GM19240 (cell line): Measurements from ENCODE around the gene SELENBP1.
"Not testable (repeated sequence)": the region's sequence is repeated elsewhere in the genome, so short reads cannot be mapped to it uniquely, and the experiment has no call there.

Experiments
- DNase-seq: peaks from one replicate; pipeline ENCODE4 v3.0.0; 2011; ENCODE audit warnings: low spot score; ENCODE audit not compliant: insufficient read length

Gene SELENBP1

GRCh38 chr1:151372058-151372934 is at the start of gene SELENBP1:
TSS of gene SELENBP1 (minus strand) at chr1:151372705. CDS start at chr1:151372641, 64 bp downstream.
- no peak for DNase-seq

DNA sequence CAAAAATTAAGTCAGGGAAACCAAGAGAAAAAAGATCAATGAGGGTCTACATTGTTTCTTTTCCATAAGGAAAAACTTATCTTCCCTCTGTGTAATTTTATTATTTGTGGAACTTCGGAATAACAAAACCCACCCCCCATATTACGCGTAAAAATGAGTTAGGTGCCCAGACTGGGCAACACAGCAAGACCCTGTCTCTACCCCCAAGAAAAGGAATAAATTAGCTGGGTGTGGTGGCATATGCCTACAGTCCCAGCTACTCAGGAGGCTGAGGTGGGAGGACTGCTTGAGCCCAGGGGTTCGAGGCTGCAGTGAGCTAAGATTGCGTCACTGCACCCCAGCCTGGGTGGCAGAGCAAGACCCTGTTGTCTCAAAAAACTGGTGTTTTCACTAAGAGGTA is 47.3 kb upstream of the SELENBP1 start:
- DNase-seq: no peak

- DNase-seq: no peak
Measured at GRCh38 chr1:151418081-151418480, 45.6 kb upstream of the SELENBP1 start.

GRCh38 chr1:151416231-151416630 is 43.7 kb upstream of the SELENBP1 start:
- no peak for DNase-seq

DNA sequence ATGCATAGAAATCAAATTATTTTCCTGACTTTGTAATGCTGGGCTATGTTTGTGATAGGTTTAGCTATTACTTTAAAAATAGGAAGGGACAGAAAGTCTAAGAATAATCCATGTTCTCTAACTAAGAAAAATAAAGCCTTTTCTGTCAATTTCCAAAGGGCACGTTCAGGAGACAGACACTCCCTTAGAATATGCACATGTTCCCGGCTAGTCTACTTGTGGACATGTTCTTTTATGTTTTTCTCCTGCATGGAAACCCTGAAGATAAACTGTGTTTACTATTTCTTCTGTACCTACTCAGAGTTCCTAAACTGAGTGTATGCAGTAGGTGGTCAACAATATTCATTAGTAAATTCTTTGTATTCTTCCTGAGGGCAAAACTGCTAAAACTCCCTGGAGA is 39.4 kb upstream of the SELENBP1 start:
- no peak for DNase-seq

DNA sequence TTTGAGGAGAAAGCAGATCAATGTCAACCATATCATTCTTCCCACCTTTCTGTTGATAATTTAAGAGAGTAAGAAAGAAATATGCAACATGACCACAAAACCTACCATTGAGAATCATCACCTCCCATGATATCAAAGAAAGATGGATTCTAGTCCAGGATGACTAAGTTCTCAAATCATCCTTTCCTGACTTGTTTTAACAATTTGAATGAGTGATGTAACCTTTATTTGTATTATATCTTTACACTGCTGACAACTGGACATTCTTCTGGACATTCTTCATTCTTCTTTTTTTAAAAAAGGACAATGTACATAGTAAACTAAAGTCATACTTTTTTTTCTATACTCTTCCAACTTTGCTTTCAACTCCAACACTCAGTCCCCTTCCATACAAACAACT is 36.4 kb upstream of the SELENBP1 start:
- no peak for DNase-seq

- no peak for DNase-seq
Measured at GRCh38 chr1:151407304-151407703, 34.8 kb upstream of the SELENBP1 start.

DNA sequence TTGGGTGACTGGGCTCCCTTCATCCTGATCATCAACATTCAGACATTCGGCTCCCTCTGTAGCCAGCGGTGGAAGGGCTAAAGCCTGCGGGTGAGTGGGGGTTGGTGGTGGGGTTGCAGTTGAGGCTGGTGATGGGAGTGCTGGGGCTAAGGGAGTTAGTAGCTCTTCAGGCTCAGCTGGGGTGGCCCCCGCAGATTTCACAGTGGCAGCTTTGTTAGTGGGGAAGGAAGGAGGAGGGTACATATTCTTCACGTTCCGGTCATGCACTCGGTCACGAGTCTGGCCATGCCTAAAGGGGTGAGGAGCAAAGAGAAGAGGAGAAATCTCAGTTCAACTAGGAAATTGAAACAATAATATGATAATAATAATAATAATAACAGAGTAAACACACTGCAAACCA is 33.7 kb upstream of the SELENBP1 start:
- no peak for DNase-seq

GRCh38 chr1:151405187-151405951 is 32.9 kb upstream of the SELENBP1 start:
- no peak for DNase-seq

- no peak for DNase-seq
Measured at GRCh38 chr1:151403612-151404011, 31.1 kb upstream of the SELENBP1 start.

- no peak for DNase-seq
Measured at GRCh38 chr1:151402764-151403163, 30.3 kb upstream of the SELENBP1 start.

GRCh38 chr1:151401860-151402259 is 29.4 kb upstream of the SELENBP1 start:
- no peak for DNase-seq

- no peak for DNase-seq
Measured at GRCh38 chr1:151401125-151401788, 28.8 kb upstream of the SELENBP1 start.

DNA sequence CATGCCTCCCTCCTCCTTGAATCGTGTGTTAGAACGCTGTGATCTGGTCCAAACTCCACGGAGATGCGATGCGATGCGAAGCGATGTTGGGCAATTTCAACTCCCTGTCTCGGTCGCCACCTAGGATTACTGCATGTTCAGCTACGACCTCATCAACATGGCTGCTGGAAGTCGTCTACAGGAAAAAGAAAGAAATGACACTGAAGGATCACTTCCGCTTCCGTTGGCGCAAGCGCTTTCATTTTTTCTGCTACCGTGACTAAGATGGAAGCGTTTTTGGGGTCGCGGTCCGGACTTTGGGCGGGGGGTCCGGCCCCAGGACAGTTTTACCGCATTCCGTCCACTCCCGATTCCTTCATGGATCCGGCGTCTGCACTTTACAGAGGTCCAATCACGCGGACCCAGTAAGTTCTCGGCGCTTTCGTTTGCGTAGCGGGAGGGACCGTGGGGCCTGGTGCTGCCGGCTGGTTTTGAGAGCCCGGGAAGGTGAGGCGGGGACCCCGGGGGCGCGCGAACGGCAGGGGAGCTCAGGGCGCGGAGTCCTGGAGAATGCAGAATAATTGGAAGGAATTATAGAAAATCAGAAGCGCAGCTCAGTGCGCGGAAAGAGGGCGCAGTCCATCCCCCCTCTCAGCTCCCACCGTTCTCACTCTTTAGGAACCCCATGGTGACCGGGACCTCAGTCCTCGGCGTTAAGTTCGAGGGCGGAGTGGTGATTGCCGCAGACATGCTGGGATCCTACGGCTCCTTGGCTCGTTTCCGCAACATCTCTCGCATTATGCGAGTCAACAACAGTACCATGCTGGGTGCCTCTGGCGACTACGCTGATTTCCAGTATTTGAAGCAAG is 27.0 kb upstream of the SELENBP1 start, which contains the start of gene PSMB4:
Gene PSMB4, plus strand, starts transcription at position 250 of the 848 bp plus-strand sequence. Its CDS starts 15 bp downstream, at position 265.
- DNase-seq: peak; percentile 54

- DNase-seq: not testable (repeated sequence)
Measured at GRCh38 chr1:151396265-151396664, 23.8 kb upstream of the SELENBP1 start.

- DNase-seq: no peak
Measured at GRCh38 chr1:151393583-151393982, 21.1 kb upstream of the SELENBP1 start.

DNA sequence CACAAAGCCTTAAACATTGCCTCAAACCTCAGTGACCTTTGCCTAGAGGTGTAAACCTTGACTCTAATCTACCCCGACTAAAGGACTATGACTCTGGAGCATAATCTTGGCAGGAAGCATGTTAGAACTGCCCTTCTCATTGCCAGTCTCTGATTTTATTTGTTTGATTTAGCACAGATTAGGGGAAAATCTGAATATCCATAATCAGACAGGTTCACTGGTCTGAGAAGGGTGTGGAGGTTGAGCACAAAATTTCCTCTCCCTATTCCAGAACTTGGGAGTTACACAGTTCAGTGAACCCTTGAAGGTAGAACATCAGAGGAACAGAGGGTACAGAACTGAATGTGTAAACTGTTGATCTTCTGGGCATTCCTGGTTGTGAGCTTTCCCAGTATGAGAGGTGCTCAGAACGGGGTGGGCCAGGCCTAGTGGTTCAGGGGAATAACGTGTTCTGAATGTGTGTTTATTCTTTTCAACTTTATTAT is 18.6 kb upstream of the SELENBP1 start:
- DNase-seq: no peak

GRCh38 chr1:151390221-151391078 is 17.9 kb upstream of the SELENBP1 start:
- not testable (repeated sequence) for DNase-seq

GRCh38 chr1:151386002-151386401 is 13.5 kb upstream of the SELENBP1 start:
- no peak for DNase-seq

- DNase-seq: no peak
Measured at GRCh38 chr1:151384584-151384983, 12.1 kb upstream of the SELENBP1 start.
